Hepatocyte (in vitro differentiated cells): Measurements from ENCODE around the gene PCNT. TPM values are rescaled to one million over a fixed set of nuclear protein-coding genes. Genes with fewer than 3 reads are reported as not detected.
"Not testable (repeated sequence)": the region's sequence is repeated elsewhere in the genome, so short reads cannot be mapped to it uniquely, and the experiment has no call there.

Experiments
- DNase-seq: peaks from one replicate; pipeline ENCODE4 v3.0.0-alpha.2; 2016; ENCODE audit warnings: low spot score
- H2AFZ ChIP-seq: fragments of 200-600 bp; sonication (generic); 2 replicates; pipeline ENCODE4 v1.6.0; 2016; ENCODE audit warnings: antibody characterized with exemption, mild to moderate bottlenecking
- H3K27ac ChIP-seq: fragments of 200-600 bp; sonication (generic); 2 replicates; pipeline ENCODE4 v1.5.1; 2016; ENCODE audit warnings: mild to moderate bottlenecking
- H3K27me3 ChIP-seq: fragments of 200-600 bp; sonication (generic); 2 replicates; pipeline ENCODE4 v1.6.1; 2016
- H3K36me3 ChIP-seq: fragments of 200-600 bp; sonication (generic); replicated peaks from 2 replicates; pipeline ENCODE4 v1.5.1; 2016; ENCODE audit warnings: low read depth; ENCODE audit not compliant: insufficient read depth
- H3K4me1 ChIP-seq: fragments of 200-600 bp; sonication (generic); 2 replicates; pipeline ENCODE4 v1.5.1; 2016; ENCODE audit warnings: mild to moderate bottlenecking, moderate library complexity; ENCODE audit not compliant: insufficient read depth
- H3K4me2 ChIP-seq: fragments of 200-600 bp; sonication (generic); 2 replicates; pipeline ENCODE4 v1.6.0; 2016
- H3K4me3 ChIP-seq: fragments of 200-600 bp; sonication (generic); 2 replicates; pipeline ENCODE4 v1.5.1; 2016; ENCODE audit warnings: mild to moderate bottlenecking
- H3K79me2 ChIP-seq: fragments of 200-600 bp; sonication (generic); 2 replicates; pipeline ENCODE4 v1.6.0; 2017; ENCODE audit warnings: mild to moderate bottlenecking
- H3K9me2 ChIP-seq: fragments of 200-600 bp; sonication (generic); replicated peaks from 2 replicates; pipeline ENCODE4 v1.6.0; 2017; ENCODE audit warnings: mild to moderate bottlenecking; ENCODE audit not compliant: insufficient read depth
- H3K9me3 ChIP-seq: fragments of 200-600 bp; sonication (generic); 2 replicates; pipeline ENCODE4 v1.5.1; 2016; ENCODE audit warnings: low read depth, mild to moderate bottlenecking
- H4K20me1 ChIP-seq: fragments of 200-600 bp; sonication (generic); 2 replicates; pipeline ENCODE4 v1.6.0; 2016; ENCODE audit warnings: mild to moderate bottlenecking; ENCODE audit not compliant: insufficient read depth, poor library complexity, severe bottlenecking
- CTCF ChIP-seq: fragments of 200-600 bp; sonication (generic); IDR thresholded peaks from 2 replicates; pipeline ENCODE4 v1.5.1; 2016; ENCODE audit warnings: antibody characterized with exemption, mild to moderate bottlenecking; ENCODE audit not compliant: poor library complexity
- EZH2 ChIP-seq: fragments of 200-600 bp; sonication (generic); IDR thresholded peaks from 2 replicates; pipeline ENCODE4 v1.6.1; 2016; ENCODE audit warnings: antibody characterized with exemption, mild to moderate bottlenecking, borderline replicate concordance
- EZH2phosphoT487 ChIP-seq: fragments of 200-600 bp; sonication (generic); IDR thresholded peaks from one replicate; pipeline ENCODE4 v1.6.1; 2018; ENCODE audit warnings: antibody characterized with exemption, mild to moderate bottlenecking, low read depth, moderate library complexity; ENCODE audit not compliant: unreplicated experiment, severe bottlenecking
- WGBS: methylation state at CpG from one replicate; pipeline ENCODE4 v1.1.6; 2016; ENCODE audit warnings: low lambda C conversion rate; ENCODE audit errors: missing lambda C conversion rate; 5-methylcytosine and 5-hydroxymethylcytosine counted together
- polyA plus RNA-seq: library from polyadenylated mRNA; unstranded; fragments of >200 nt; fragmentation: Nextera tagmentation; extraction: Ambion mirVana; gene quantifications from 2 replicates; pipeline ENCODE4 v1.2.1, GENCODE V29; 2016
- total RNA-seq: library from RNA; depleted of rRNA; stranded (reverse); fragments of >200 nt; gene quantifications from 2 replicates; pipeline ENCODE4 v1.2.3, GENCODE V29; 2014

Gene PCNT
- total and polyA plus RNA-seq, 2 experiments from 2014 or later, result 11.5 to 14.3 TPM

GRCh38 chr21:46429754-46430681, 106.1 kb downstream of the PCNT start:
- no peaks in the 10 kb centered on the region for H3K9me3 ChIP-seq
- no peak overlapping the region for H3K4me3 ChIP-seq
- no peaks in the 10 kb centered on the region for H3K9me2 ChIP-seq
- H2AFZ ChIP-seq, result no peak overlapping the region
- no peaks in the 10 kb centered on the region for H3K36me3 ChIP-seq
- DNase-seq, result no peak
- no peaks in the 10 kb centered on the region for H3K79me2 ChIP-seq
- H3K27ac ChIP-seq, result no peak overlapping the region
- no peak for TF ChIP-seq EZH2phosphoT487
- no peak for TF ChIP-seq CTCF
- no peak for TF ChIP-seq EZH2
- no peaks in the 10 kb centered on the region for H3K27me3 ChIP-seq
- H4K20me1 ChIP-seq, result no peaks in the 10 kb centered on the region
- 92% methylated on average over 31 of the region's 31 CpGs for WGBS
- no peaks in the 10 kb centered on the region for H3K4me1 ChIP-seq
- no peak overlapping the region for H3K4me2 ChIP-seq

- no peaks in the 10 kb centered on the region for H3K9me2 ChIP-seq
- H3K27me3 ChIP-seq, result no peaks in the 10 kb centered on the region
- H3K27ac ChIP-seq, result no peak overlapping the region
- WGBS, result 98% methylated on average over 21 of the region's 21 CpGs
- H3K79me2 ChIP-seq, result no peaks in the 10 kb centered on the region
- no peak overlapping the region for H3K4me2 ChIP-seq
- H2AFZ ChIP-seq, result no peak overlapping the region
- H3K36me3 ChIP-seq, result no peaks in the 10 kb centered on the region
- H3K4me3 ChIP-seq, result no peak overlapping the region
- H4K20me1 ChIP-seq, result no peaks in the 10 kb centered on the region
- no peak for TF ChIP-seq EZH2phosphoT487
- no peak for TF ChIP-seq EZH2
- TF ChIP-seq CTCF, result no peak
- no peaks in the 10 kb centered on the region for H3K4me1 ChIP-seq
- no peak for DNase-seq
- H3K9me3 ChIP-seq, result no peaks in the 10 kb centered on the region
Measured at GRCh38 chr21:46431448-46431847, 107.5 kb downstream of the PCNT start.

- no peak for TF ChIP-seq EZH2
- no peak for TF ChIP-seq EZH2phosphoT487
- TF ChIP-seq CTCF, result no peak
- Histone ChIP-seq H2AFZ (no peak overlapping the region), H3K9me3 (no peaks in the 10 kb centered on the region), H3K79me2 (no peaks in the 10 kb centered on the region), H3K9me2 (no peaks in the 10 kb centered on the region), H4K20me1 (no peaks in the 10 kb centered on the region), H3K27me3 (no peaks in the 10 kb centered on the region), H3K36me3 (no peaks in the 10 kb centered on the region), H3K27ac (no peak overlapping the region), H3K4me1 (no peaks in the 10 kb centered on the region), H3K4me3 (no peak overlapping the region), H3K4me2 (no peak overlapping the region)
- DNase-seq, result no peak
- WGBS, result 96% methylated on average over 15 of the region's 22 CpGs
Measured at GRCh38 chr21:46431884-46432488, 108.0 kb downstream of the PCNT start.

GRCh38 chr21:46433116-46433515, 109.2 kb downstream of the PCNT start:
- not testable (repeated sequence) for H3K9me3 ChIP-seq, H3K4me2 ChIP-seq, H3K27ac ChIP-seq, H3K9me2 ChIP-seq, H4K20me1 ChIP-seq, H3K4me3 ChIP-seq, H3K36me3 ChIP-seq, H2AFZ ChIP-seq, H3K4me1 ChIP-seq, DNase-seq, H3K27me3 ChIP-seq, H3K79me2 ChIP-seq
- 87% methylated on average over 11 of the region's 11 CpGs for WGBS
